Measurements from ENCODE around the gene GNAQ. TPM values are rescaled to one million over a fixed set of nuclear protein-coding genes. Genes with fewer than 3 reads are reported as not detected.

The GNAQ gene
- total and polyA plus RNA-seq, 2 of the 4 experiments (the other 2 are of a cell fraction) = 23.1 to 50.7 TPM

GRCh38 chr9:77899679-77900354, 131.8 kb downstream of the GNAQ start:
- H2BK20ac ChIP-seq (ENCODE audit: low read depth, low read length) = no peak overlapping the region
- in situ Hi-C loops (cut with MboI; ENCODE audit: low sequenced_read_pairs) (no loop called here), dilution Hi-C loops (cut with HindIII; ENCODE audit: low sequenced_read_pairs, unreplicated experiment) (no loop called here), intact Hi-C loops (cut with micrococcal nuclease) (no loop called here)
- peak; percentile 91 for ATAC-seq (ENCODE audit: low read depth)
- H3K9me1 ChIP-seq (ENCODE audit: insufficient read depth, low read length) = peaks cover 15% of the 10 kb centered on the region
- no TSS peak for BruUV-seq (replicated peaks)
- H3K36me3 ChIP-seq (ENCODE audit: control insufficient read depth, insufficient read depth, low read length) = peaks cover 4% of the 10 kb centered on the region
- no peak overlapping the region for H2AK5ac ChIP-seq (ENCODE audit: low read depth, low read length)
- no peak overlapping the region for H4K5ac ChIP-seq (ENCODE audit: low read depth, low read length)
- no peak overlapping the region for H3K14ac ChIP-seq (replicated peaks; ENCODE audit: low read depth, low read length)
- no peak overlapping the region for H2AFZ ChIP-seq (replicated peaks; ENCODE audit: low read length, poor library complexity)
- H3K23ac ChIP-seq (ENCODE audit: low read depth, low read length) = no peak overlapping the region
- H4K8ac ChIP-seq (ENCODE audit: low read depth in 2 of 2, low read length in 2 of 2) = no peak overlapping the region
- H2BK15ac ChIP-seq (ENCODE audit: low read depth, low read length) = no peak overlapping the region
- H3K27me3 ChIP-seq (ENCODE audit: control insufficient read depth, insufficient read depth, low read length) = no peaks in the 10 kb centered on the region
- WGBS, 2 experiments (ENCODE audit: extremely low coverage in 2 of 2, insufficient read length in 1 of 2) = 100% methylated on average over 1 of the region's 6 CpGs; no CpG with 5 or more reads in 1 of the 2 experiments
- CTCF ChIA-PET = no interaction called here
- H3K4ac ChIP-seq (ENCODE audit: low read depth, low read length) = no peak overlapping the region
- no peak overlapping the region for H3K4me3 ChIP-seq (ENCODE audit: insufficient read depth, low read depth, low read length)
- peak; percentile 87 for DNase-seq
- peaks cover 25 to 52% of the 10 kb centered on the region in 2 experiments; a peak in 3 of 4 replicates for H3K79me1 ChIP-seq (ENCODE audit: low read depth in 1 of 2, low read length in 2 of 2)
- H2BK120ac ChIP-seq (ENCODE audit: low read depth, low read length) = no peak overlapping the region
- no peak overlapping the region for H2AK9ac ChIP-seq (replicated peaks; ENCODE audit: low read depth, low read length, poor library complexity)
- H3K18ac ChIP-seq (ENCODE audit: low read depth, low read length) = no peak overlapping the region
- no peaks in the 10 kb centered on the region for H3K9me3 ChIP-seq (ENCODE audit: control insufficient read depth, insufficient read depth, low read length)
- H2BK5ac ChIP-seq (ENCODE audit: low read depth, low read length, poor library complexity, severe bottlenecking) = no peak overlapping the region
- TF ChIP-seq RCOR1 (IDR thresholded peaks at IDR 0.05; ENCODE audit: insufficient replicate concordance, low read length) = no peak
- no peak for TF ChIP-seq BHLHE40 (IDR thresholded peaks at IDR 0.05; ENCODE audit: low read depth, low read length)
- TF ChIP-seq MAFK (IDR thresholded peaks at IDR 0.05; ENCODE audit: low read depth, low read length) = peak; percentile 32
- no peak for TF ChIP-seq POLR2A (IDR thresholded peaks at IDR 0.05; ENCODE audit: low read depth, low read length)
- TF ChIP-seq, protein P1, sequence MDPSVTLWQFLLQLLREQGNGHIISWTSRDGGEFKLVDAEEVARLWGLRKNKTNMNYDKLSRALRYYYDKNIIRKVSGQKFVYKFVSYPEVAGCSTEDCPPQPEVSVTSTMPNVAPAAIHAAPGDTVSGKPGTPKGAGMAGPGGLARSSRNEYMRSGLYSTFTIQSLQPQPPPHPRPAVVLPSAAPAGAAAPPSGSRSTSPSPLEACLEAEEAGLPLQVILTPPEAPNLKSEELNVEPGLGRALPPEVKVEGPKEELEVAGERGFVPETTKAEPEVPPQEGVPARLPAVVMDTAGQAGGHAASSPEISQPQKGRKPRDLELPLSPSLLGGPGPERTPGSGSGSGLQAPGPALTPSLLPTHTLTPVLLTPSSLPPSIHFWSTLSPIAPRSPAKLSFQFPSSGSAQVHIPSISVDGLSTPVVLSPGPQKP (IDR thresholded peaks at IDR 0.05; ENCODE audit: borderline replicate concordance, low read depth, low read length) = no peak
- TF ChIP-seq, protein P2, sequence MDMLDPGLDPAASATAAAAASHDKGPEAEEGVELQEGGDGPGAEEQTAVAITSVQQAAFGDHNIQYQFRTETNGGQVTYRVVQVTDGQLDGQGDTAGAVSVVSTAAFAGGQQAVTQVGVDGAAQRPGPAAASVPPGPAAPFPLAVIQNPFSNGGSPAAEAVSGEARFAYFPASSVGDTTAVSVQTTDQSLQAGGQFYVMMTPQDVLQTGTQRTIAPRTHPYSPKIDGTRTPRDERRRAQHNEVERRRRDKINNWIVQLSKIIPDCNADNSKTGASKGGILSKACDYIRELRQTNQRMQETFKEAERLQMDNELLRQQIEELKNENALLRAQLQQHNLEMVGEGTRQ (IDR thresholded peaks at IDR 0.05; ENCODE audit: low read depth, low read length) = no peak
- 0 out of 2 replicates have a peak, but pooled peaks have one; percentile 33 for TF ChIP-seq MXI1 (IDR thresholded peaks at IDR 0.05; ENCODE audit: borderline replicate concordance, low read depth, low read length)
- no peak for TF ChIP-seq SMC3 (IDR thresholded peaks at IDR 0.05; ENCODE audit: low read depth, low read length)
- H4K91ac ChIP-seq (ENCODE audit: insufficient read depth, low read depth, low read length) = no peak overlapping the region
- H4K20me1 ChIP-seq (ENCODE audit: insufficient read depth, low read length) = peaks cover 24% of the 10 kb centered on the region; the same call in 1 of the 2 replicates
- H3K4me1 ChIP-seq (ENCODE audit: control insufficient read depth, insufficient read depth, low read length) = peaks cover 11% of the 10 kb centered on the region
- POLR2A ChIA-PET (ENCODE audit: unreplicated experiment) = no interaction called here
- no peak overlapping the region for H3K9ac ChIP-seq (ENCODE audit: low read depth, low read length)
- no peak overlapping the region for H3K4me2 ChIP-seq (ENCODE audit: low read depth, low read length)
- no peak overlapping the region for H3K27ac ChIP-seq (ENCODE audit: insufficient read depth, low read length)
- H3K56ac ChIP-seq (ENCODE audit: extremely low read depth, insufficient read depth, low read length) = no peak overlapping the region

All from IMR-90 (cell line).